ENCODE measurements around the gene SSPN. TPM values are rescaled to one million over a fixed set of nuclear protein-coding genes. Genes with fewer than 3 reads are reported as not detected.

The SSPN gene
- total RNA-seq, 1 donor from 2014 or later = 42.9 TPM

- H3K4me3 Mint-ChIP-seq (ENCODE audit: unreplicated experiment) = no peak overlapping the region
- DNase-seq (ENCODE audit: low spot score) = no peak
- H3K36me3 Mint-ChIP-seq (ENCODE audit: low read depth) = no peaks in the 10 kb centered on the region
Observed at GRCh38 chr12:26187014-26187798, 8.2 kb upstream of the SSPN start.

GRCh38 chr12:26188127-26188526 lies 7.2 kb upstream of the SSPN start:
- H3K4me3 Mint-ChIP-seq (ENCODE audit: unreplicated experiment) = no peak overlapping the region
- H3K27ac Mint-ChIP-seq (ENCODE audit: unreplicated experiment) = peak overlapping the region; percentile 12

More at GRCh38 chr12:26187014-26187798, 8.2 kb upstream of the SSPN start:
- peaks cover 15% of the 10 kb centered on the region for H3K4me1 Mint-ChIP-seq (ENCODE audit: low read depth)
- no peak overlapping the region for H3K27ac Mint-ChIP-seq (ENCODE audit: unreplicated experiment)
- H3K27me3 Mint-ChIP-seq (ENCODE audit: low read depth) = no peaks in the 10 kb centered on the region
- no peaks in the 10 kb centered on the region for H3K9me3 Mint-ChIP-seq (ENCODE audit: low read depth)
- TF ChIP-seq CTCF (IDR thresholded peaks at IDR 0.05) = no peak

GRCh38 chr12:26188641-26189040 lies 6.7 kb upstream of the SSPN start:
- H3K27ac Mint-ChIP-seq (ENCODE audit: unreplicated experiment) = no peak overlapping the region
- H3K9me3 Mint-ChIP-seq (ENCODE audit: low read depth) = no peaks in the 10 kb centered on the region
- no peak for DNase-seq (ENCODE audit: low spot score)
- H3K27me3 Mint-ChIP-seq (ENCODE audit: low read depth) = no peaks in the 10 kb centered on the region
- H3K4me1 Mint-ChIP-seq (ENCODE audit: low read depth) = peaks cover 15% of the 10 kb centered on the region
- H3K4me3 Mint-ChIP-seq (ENCODE audit: unreplicated experiment) = no peak overlapping the region
- no peak for TF ChIP-seq CTCF (IDR thresholded peaks at IDR 0.05)
- no peaks in the 10 kb centered on the region for H3K36me3 Mint-ChIP-seq (ENCODE audit: low read depth)

More at GRCh38 chr12:26188127-26188526, 7.2 kb upstream of the SSPN start:
- no peak for DNase-seq (ENCODE audit: low spot score)
- no peaks in the 10 kb centered on the region for H3K9me3 Mint-ChIP-seq (ENCODE audit: low read depth)
- H3K4me1 Mint-ChIP-seq (ENCODE audit: low read depth) = peaks cover 15% of the 10 kb centered on the region
- no peaks in the 10 kb centered on the region for H3K27me3 Mint-ChIP-seq (ENCODE audit: low read depth)
- TF ChIP-seq CTCF (IDR thresholded peaks at IDR 0.05) = no peak
- no peaks in the 10 kb centered on the region for H3K36me3 Mint-ChIP-seq (ENCODE audit: low read depth)

- Mint-ChIP-seq H3K36me3 (ENCODE audit: low read depth) (no peaks in the 10 kb centered on the region), H3K4me1 (ENCODE audit: low read depth) (peaks cover 32% of the 10 kb centered on the region), H3K27ac (ENCODE audit: unreplicated experiment) (no peak overlapping the region), H3K4me3 (ENCODE audit: unreplicated experiment) (no peak overlapping the region), H3K27me3 (ENCODE audit: low read depth) (no peaks in the 10 kb centered on the region), H3K9me3 (ENCODE audit: low read depth) (no peaks in the 10 kb centered on the region)
- no peak for TF ChIP-seq CTCF (IDR thresholded peaks at IDR 0.05)
- DNase-seq (ENCODE audit: low spot score) = no peak
Observed at GRCh38 chr12:26192142-26192541, 3.2 kb upstream of the SSPN start.

- H3K27me3 Mint-ChIP-seq (ENCODE audit: low read depth) = no peaks in the 10 kb centered on the region
- no peak for DNase-seq (ENCODE audit: low spot score)
- H3K9me3 Mint-ChIP-seq (ENCODE audit: low read depth) = no peaks in the 10 kb centered on the region
- TF ChIP-seq CTCF (IDR thresholded peaks at IDR 0.05) = no peak
- H3K27ac Mint-ChIP-seq (ENCODE audit: unreplicated experiment) = no peak overlapping the region
- no peaks in the 10 kb centered on the region for H3K36me3 Mint-ChIP-seq (ENCODE audit: low read depth)
- H3K4me1 Mint-ChIP-seq (ENCODE audit: low read depth) = peaks cover 34% of the 10 kb centered on the region
- no peak overlapping the region for H3K4me3 Mint-ChIP-seq (ENCODE audit: unreplicated experiment)
Observed at GRCh38 chr12:26193539-26193938, 1.8 kb upstream of the SSPN start.
